ENCODE data around the gene ITPR3.
"Not testable (repeated sequence)": the region's sequence is repeated elsewhere in the genome, so short reads cannot be mapped to it uniquely, and the experiment has no call there.

Gene ITPR3

GRCh38 chr6:33591424-33592032 is 29.6 kb upstream of the ITPR3 start:
- no peak for DNase-seq

GRCh38 chr6:33592280-33592594 is 28.9 kb upstream of the ITPR3 start:
- DNase-seq = no peak

- DNase-seq = no peak
Observed at GRCh38 chr6:33592595-33593413, 28.3 kb upstream of the ITPR3 start.

GRCh38 chr6:33593414-33593727 is 27.8 kb upstream of the ITPR3 start:
- DNase-seq = no peak

- DNase-seq = no peak
Observed at GRCh38 chr6:33595001-33595846, 25.9 kb upstream of the ITPR3 start.

GRCh38 chr6:33596894-33597293 is 24.2 kb upstream of the ITPR3 start:
- DNase-seq = not testable (repeated sequence)

GRCh38 chr6:33597551-33598322 is 23.4 kb upstream of the ITPR3 start:
- no peak for DNase-seq

GRCh38 chr6:33599413-33599938 is 21.6 kb upstream of the ITPR3 start:
- no peak for DNase-seq

- DNase-seq = no peak
Observed at GRCh38 chr6:33600761-33601160, 20.4 kb upstream of the ITPR3 start.

GRCh38 chr6:33602180-33602579 is 18.9 kb upstream of the ITPR3 start:
- DNase-seq = no peak

- DNase-seq = no peak
Observed at GRCh38 chr6:33604941-33605854, 15.9 kb upstream of the ITPR3 start.

- no peak for DNase-seq
Observed at GRCh38 chr6:33606642-33607041, 14.5 kb upstream of the ITPR3 start.

- no peak for DNase-seq
Observed at GRCh38 chr6:33607126-33607783, 13.9 kb upstream of the ITPR3 start.

- no peak for DNase-seq
Observed at GRCh38 chr6:33607784-33608161, 13.3 kb upstream of the ITPR3 start.

GRCh38 chr6:33609019-33609418 is 12.1 kb upstream of the ITPR3 start:
- DNase-seq = no peak

- DNase-seq = no peak
Observed at GRCh38 chr6:33609528-33609927, 11.6 kb upstream of the ITPR3 start.

- DNase-seq = no peak
Observed at GRCh38 chr6:33610067-33610466, 11.1 kb upstream of the ITPR3 start.

GRCh38 chr6:33610779-33611732 is 10.1 kb upstream of the ITPR3 start:
- DNase-seq = peak in 10 of 14 donors; percentile 15 to 65 (median 54)

GRCh38 chr6:33613146-33613794 is 7.9 kb upstream of the ITPR3 start:
- DNase-seq = no peak
